Karpas-422 (cell line): ENCODE measurements around the gene CFH. TPM values are rescaled to one million over a fixed set of nuclear protein-coding genes. Genes with fewer than 3 reads are reported as not detected.
"Not testable (repeated sequence)": the region's sequence is repeated elsewhere in the genome, so short reads cannot be mapped to it uniquely, and the experiment has no call there.

ENCODE experiments used
- DNase-seq: peaks from one replicate; pipeline ENCODE4 v3.0.0-alpha.2; 2015
- H2AFZ ChIP-seq: fragments of 200-600 bp; sonication (generic); 2 replicates; pipeline ENCODE4 v1.6.1; 2014; ENCODE audit warnings: antibody characterized with exemption, low read length, mixed read lengths
- H3K27ac ChIP-seq: fragments of 200-600 bp; sonication (generic); 2 replicates; pipeline ENCODE4 v1.5.1; 2014; ENCODE audit warnings: mild to moderate bottlenecking, low read length, moderate library complexity
- H3K27me3 ChIP-seq: fragments of 200-600 bp; sonication (generic); 2 replicates; pipeline ENCODE4 v1.6.1; 2014; ENCODE audit warnings: low read length, mixed read lengths
- H3K36me3 ChIP-seq: fragments of 200-600 bp; sonication (generic); 2 replicates; pipeline ENCODE4 v1.6.1; 2014; ENCODE audit warnings: low read length, mixed read lengths; ENCODE audit not compliant: insufficient read depth
- H3K4me1 ChIP-seq: fragments of 200-600 bp; sonication (generic); 2 replicates; pipeline ENCODE4 v1.6.1; 2014; ENCODE audit warnings: mild to moderate bottlenecking, low read length, mixed read lengths
- H3K4me2 ChIP-seq: fragments of 200-600 bp; sonication (generic); 2 replicates; pipeline ENCODE4 v1.6.1; 2014; ENCODE audit warnings: low read length, low read depth, mild to moderate bottlenecking; ENCODE audit not compliant: poor library complexity, severe bottlenecking
- H3K4me3 ChIP-seq: fragments of 200-600 bp; sonication (generic); 2 replicates; pipeline ENCODE4 v1.5.1; 2014; ENCODE audit warnings: mild to moderate bottlenecking, antibody characterized with exemption, low read length, mixed read lengths
- H3K79me2 ChIP-seq: fragments of 200-600 bp; sonication (generic); 2 replicates; pipeline ENCODE4 v1.6.1; 2014; ENCODE audit warnings: mild to moderate bottlenecking, low read length, mixed read lengths
- H3K9ac ChIP-seq: fragments of 200-600 bp; sonication (generic); 2 replicates; pipeline ENCODE4 v1.6.0; 2014; ENCODE audit warnings: low read length
- H3K9me2 ChIP-seq: fragments of 200-600 bp; sonication (generic), shearing (Covaris generic); replicated peaks from 2 replicates; pipeline ENCODE4 v1.6.0; 2014; ENCODE audit warnings: mild to moderate bottlenecking, low read length, moderate library complexity; ENCODE audit not compliant: insufficient read depth
- H3K9me3 ChIP-seq: fragments of 300-700, 200-600 bp; sonication (generic); 2 replicates; pipeline ENCODE4 v1.6.1; 2014; ENCODE audit warnings: low read length, mixed read lengths
- H4K20me1 ChIP-seq: fragments of 200-600 bp; sonication (generic); 2 replicates; pipeline ENCODE4 v1.6.1; 2014; ENCODE audit warnings: mild to moderate bottlenecking, antibody characterized with exemption, low read length, low read depth; ENCODE audit not compliant: insufficient read depth
- total RNA-seq: library from RNA; depleted of rRNA; stranded (reverse); fragments of >200 nt; shearing (Covaris generic); gene quantifications from 2 replicates; pipeline ENCODE4 v1.2.3, GENCODE V29; 2014; ENCODE audit warnings: low replicate concordance; rRNA removed

Gene CFH
- total RNA-seq, 1 experiment from 2014 or later: not detected

- H3K9ac ChIP-seq: no peak overlapping the region
Observed at GRCh38 chr1:196777603-196778002, 125.8 kb downstream of the CFH start.

GRCh38 chr1:196779093-196779492, 127.2 kb downstream of the CFH start:
- H3K4me2 ChIP-seq: no peak overlapping the region
- no peak overlapping the region for H2AFZ ChIP-seq
- no peaks in the 10 kb centered on the region for H3K36me3 ChIP-seq
- no peak overlapping the region for H3K9ac ChIP-seq
- H3K27ac ChIP-seq: no peak overlapping the region
- DNase-seq: no peak
- H3K27me3 ChIP-seq: no peaks in the 10 kb centered on the region
- H3K4me1 ChIP-seq: no peaks in the 10 kb centered on the region
- H3K4me3 ChIP-seq: no peak overlapping the region
- H3K9me2 ChIP-seq: no peaks in the 10 kb centered on the region
- no peaks in the 10 kb centered on the region for H3K79me2 ChIP-seq
- no peaks in the 10 kb centered on the region for H3K9me3 ChIP-seq
- H4K20me1 ChIP-seq: no peaks in the 10 kb centered on the region

More at GRCh38 chr1:196777603-196778002, 125.8 kb downstream of the CFH start:
- Histone ChIP-seq H2AFZ (no peak overlapping the region), H4K20me1 (no peaks in the 10 kb centered on the region), H3K4me1 (no peaks in the 10 kb centered on the region), H3K9me3 (no peaks in the 10 kb centered on the region), H3K27me3 (no peaks in the 10 kb centered on the region), H3K27ac (no peak overlapping the region), H3K79me2 (no peaks in the 10 kb centered on the region), H3K36me3 (no peaks in the 10 kb centered on the region), H3K9me2 (no peaks in the 10 kb centered on the region), H3K4me2 (no peak overlapping the region), H3K4me3 (no peak overlapping the region)
- DNase-seq: no peak

- H3K4me2 ChIP-seq, H4K20me1 ChIP-seq, H3K27ac ChIP-seq, H3K9me3 ChIP-seq, H3K4me1 ChIP-seq, H3K9me2 ChIP-seq, H3K4me3 ChIP-seq, H3K27me3 ChIP-seq, DNase-seq, H3K36me3 ChIP-seq, H3K79me2 ChIP-seq, H3K9ac ChIP-seq, H2AFZ ChIP-seq: not testable (repeated sequence)
Observed at GRCh38 chr1:196791252-196791651, 139.4 kb downstream of the CFH start.

- not testable (repeated sequence) for H4K20me1 ChIP-seq, H3K9me2 ChIP-seq, H3K79me2 ChIP-seq, H3K9ac ChIP-seq, DNase-seq, H2AFZ ChIP-seq, H3K9me3 ChIP-seq, H3K36me3 ChIP-seq, H3K27me3 ChIP-seq, H3K4me2 ChIP-seq, H3K4me1 ChIP-seq, H3K27ac ChIP-seq, H3K4me3 ChIP-seq
Observed at GRCh38 chr1:196794103-196794502, 142.3 kb downstream of the CFH start.

Other genes starting within 250 kb of the CFH start
- gene KCNT2, start 43.6 kb upstream of the CFH start, total RNA-seq: not detected in 2 replicates
- not detected in 2 replicates for gene CFHR3, start 122.8 kb downstream of the CFH start, total RNA-seq
- not detected in 2 replicates for gene CFHR1, start 167.7 kb downstream of the CFH start, total RNA-seq
- gene CFHR4, start 236.0 kb downstream of the CFH start, total RNA-seq: not detected in 2 replicates